Measurements from ENCODE around the gene FILIP1.

- TF ChIP-seq CTCF (IDR thresholded peaks at IDR 0.05; ENCODE audit: borderline replicate concordance, extremely low read depth, low read length, poor library complexity, severe bottlenecking) (no peak), EZH2 (IDR thresholded peaks at IDR 0.05; ENCODE audit: borderline replicate concordance, low read depth, low read length, severe bottlenecking) (no peak)
Measured at GRCh38 chr6:75286955-75287354, 206.6 kb downstream of the FILIP1 start.

Measured in DND-41 (cell line).